Measurements from ENCODE around the gene KCNJ11.
A peak's percentile ranks its signal among the peaks of the same experiment; 100 is the strongest.

KCNJ11 gene

DNA sequence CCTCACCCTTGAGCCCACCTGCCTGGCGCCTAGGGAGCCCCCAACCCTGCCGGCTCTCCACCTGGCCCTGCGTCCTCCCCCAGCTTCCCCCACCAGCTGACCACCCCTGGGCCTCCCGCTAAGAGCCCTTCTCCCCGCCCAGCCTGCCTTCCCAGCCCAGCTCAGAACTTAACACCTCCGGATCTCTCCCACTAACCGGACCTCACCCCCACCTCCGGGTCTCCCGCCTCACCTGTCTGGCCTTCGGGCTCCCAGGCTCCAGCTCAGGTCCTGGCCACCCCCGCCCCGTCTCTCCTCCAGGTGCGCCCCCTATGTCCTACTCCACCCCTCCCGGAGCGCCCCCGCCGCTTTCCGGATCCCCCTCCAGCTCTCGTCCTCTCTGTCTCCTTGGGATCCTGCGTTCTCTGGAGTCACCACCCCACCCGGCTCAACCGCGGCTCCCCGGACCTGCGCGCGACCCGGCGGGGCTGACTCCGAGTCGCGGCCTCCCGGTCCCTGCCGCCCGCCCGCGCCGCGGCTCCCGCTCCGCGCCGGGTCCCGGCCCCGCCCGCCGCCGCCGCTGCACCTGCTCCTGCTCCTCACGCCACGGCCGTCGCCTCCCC, at the start of gene KCNJ11:
Gene KCNJ11 (minus strand): TSS at position 51 of the 602 bp plus-strand sequence. CDS start 568 bp downstream, outside the sequence.
- H3K27me3 ChIP-seq = peaks cover 44% of the 10 kb centered on the region
- peak within 1 kb of the TSS; percentile 47 to 65 for H3K4me3 ChIP-seq (ENCODE audit: low read depth in 1 of 2, low read length in 1 of 2)
- no peaks in the 10 kb centered on the region for H3K9me3 ChIP-seq
- no peak within 1 kb of the TSS for H3K27ac ChIP-seq
- TF ChIP-seq, protein P1, sequence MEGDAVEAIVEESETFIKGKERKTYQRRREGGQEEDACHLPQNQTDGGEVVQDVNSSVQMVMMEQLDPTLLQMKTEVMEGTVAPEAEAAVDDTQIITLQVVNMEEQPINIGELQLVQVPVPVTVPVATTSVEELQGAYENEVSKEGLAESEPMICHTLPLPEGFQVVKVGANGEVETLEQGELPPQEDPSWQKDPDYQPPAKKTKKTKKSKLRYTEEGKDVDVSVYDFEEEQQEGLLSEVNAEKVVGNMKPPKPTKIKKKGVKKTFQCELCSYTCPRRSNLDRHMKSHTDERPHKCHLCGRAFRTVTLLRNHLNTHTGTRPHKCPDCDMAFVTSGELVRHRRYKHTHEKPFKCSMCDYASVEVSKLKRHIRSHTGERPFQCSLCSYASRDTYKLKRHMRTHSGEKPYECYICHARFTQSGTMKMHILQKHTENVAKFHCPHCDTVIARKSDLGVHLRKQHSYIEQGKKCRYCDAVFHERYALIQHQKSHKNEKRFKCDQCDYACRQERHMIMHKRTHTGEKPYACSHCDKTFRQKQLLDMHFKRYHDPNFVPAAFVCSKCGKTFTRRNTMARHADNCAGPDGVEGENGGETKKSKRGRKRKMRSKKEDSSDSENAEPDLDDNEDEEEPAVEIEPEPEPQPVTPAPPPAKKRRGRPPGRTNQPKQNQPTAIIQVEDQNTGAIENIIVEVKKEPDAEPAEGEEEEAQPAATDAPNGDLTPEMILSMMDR (IDR thresholded peaks at IDR 0.05) = no peak
- no peaks in the 10 kb centered on the region for H3K36me3 ChIP-seq
- H3K4me1 ChIP-seq (ENCODE audit: control insufficient read depth in 1 of 2, insufficient read depth in 1 of 2, low read depth in 1 of 2, low read length in 1 of 2) = peaks cover 8 to 12% of the 10 kb centered on the region in 2 experiments

DNA sequence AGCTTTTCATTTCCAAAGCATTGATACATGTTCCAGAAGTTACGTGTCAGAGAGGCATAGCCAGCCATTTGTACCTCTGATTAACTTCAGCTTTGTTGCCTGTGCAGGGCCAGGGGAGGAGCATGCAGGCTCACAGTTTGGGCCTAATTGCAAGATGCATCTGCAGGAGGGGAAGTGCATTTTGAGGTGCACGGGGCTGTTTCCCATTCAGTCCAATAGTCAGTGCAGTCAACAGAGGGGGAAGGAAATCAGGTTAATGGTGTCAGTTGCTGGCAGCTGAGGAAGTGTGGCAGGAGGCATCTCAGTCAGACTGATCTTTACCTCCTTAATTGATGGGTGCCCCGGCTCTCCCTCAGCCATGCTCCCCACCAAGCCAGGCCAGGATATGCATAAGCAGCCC, 48.9 kb upstream of the KCNJ11 start:
- no peaks in the 10 kb centered on the region for H3K27me3 ChIP-seq
- no peaks in the 10 kb centered on the region for H3K36me3 ChIP-seq
- TF ChIP-seq, protein P1 (IDR thresholded peaks at IDR 0.05) = no peak
- no peak overlapping the region for H3K27ac ChIP-seq
- H3K4me1 ChIP-seq (ENCODE audit: control insufficient read depth in 1 of 2, insufficient read depth in 1 of 2, low read depth in 1 of 2, low read length in 1 of 2) = no peaks in the 10 kb centered on the region
- H3K4me3 ChIP-seq (ENCODE audit: low read depth in 1 of 2, low read length in 1 of 2) = no peak overlapping the region
- H3K9me3 ChIP-seq = no peaks in the 10 kb centered on the region

DNA sequence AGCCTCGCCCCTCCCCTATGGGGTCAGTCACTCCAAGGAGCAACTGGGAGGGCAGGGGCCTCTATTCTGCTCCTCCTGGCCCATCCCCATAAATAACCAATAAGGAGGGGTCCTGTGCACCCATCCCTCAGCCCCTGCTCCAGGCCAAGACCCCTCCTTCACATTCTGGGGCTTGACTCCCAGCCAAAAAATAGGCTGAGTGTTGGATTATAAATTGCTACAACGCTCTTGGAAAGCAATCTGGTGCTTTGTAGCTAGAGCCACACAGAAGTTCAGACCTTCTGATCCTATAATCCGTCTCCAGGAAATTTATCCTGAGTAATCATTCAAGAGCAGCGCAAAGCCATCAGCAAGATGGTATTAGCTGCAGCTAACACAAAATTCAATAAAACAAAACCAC, 45.6 kb upstream of the KCNJ11 start:
- TF ChIP-seq, protein P1 (IDR thresholded peaks at IDR 0.05) = no peak
- Histone ChIP-seq H3K4me3 (ENCODE audit: low read depth in 1 of 2, low read length in 1 of 2) (no peak overlapping the region), H3K9me3 (no peaks in the 10 kb centered on the region), H3K27me3 (no peaks in the 10 kb centered on the region), H3K4me1 (ENCODE audit: control insufficient read depth in 1 of 2, insufficient read depth in 1 of 2, low read depth in 1 of 2, low read length in 1 of 2) (no peaks in the 10 kb centered on the region), H3K36me3 (no peaks in the 10 kb centered on the region), H3K27ac (no peak overlapping the region)

DNA sequence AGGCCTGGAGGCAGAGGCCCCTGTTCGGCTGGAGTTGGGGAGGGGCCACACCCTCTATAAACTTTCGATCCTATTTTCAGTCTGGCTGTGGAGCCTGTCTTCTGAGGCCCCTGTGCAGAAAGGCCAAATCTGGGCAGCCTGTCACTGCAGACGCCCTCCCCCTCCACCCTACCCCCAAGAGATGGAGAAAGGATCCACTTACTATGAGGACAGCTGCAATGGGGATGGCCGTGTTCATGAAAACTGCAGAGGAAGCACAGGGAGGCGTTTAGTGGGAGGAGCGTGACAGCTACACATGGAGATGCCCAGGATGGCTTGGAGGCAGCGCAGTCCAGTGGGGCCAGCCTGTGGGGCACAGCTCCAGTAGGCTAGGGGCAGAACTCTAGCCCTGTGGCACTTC, 43.5 kb upstream of the KCNJ11 start:
- TF ChIP-seq, protein P1 (IDR thresholded peaks at IDR 0.05) = no peak
- no peaks in the 10 kb centered on the region for H3K27me3 ChIP-seq
- H3K4me3 ChIP-seq (ENCODE audit: low read depth in 1 of 2, low read length in 1 of 2) = no peak overlapping the region
- H3K36me3 ChIP-seq = no peaks in the 10 kb centered on the region
- H3K4me1 ChIP-seq (ENCODE audit: control insufficient read depth in 1 of 2, insufficient read depth in 1 of 2, low read depth in 1 of 2, low read length in 1 of 2) = no peaks in the 10 kb centered on the region
- H3K9me3 ChIP-seq = no peaks in the 10 kb centered on the region
- no peak overlapping the region for H3K27ac ChIP-seq

DNA sequence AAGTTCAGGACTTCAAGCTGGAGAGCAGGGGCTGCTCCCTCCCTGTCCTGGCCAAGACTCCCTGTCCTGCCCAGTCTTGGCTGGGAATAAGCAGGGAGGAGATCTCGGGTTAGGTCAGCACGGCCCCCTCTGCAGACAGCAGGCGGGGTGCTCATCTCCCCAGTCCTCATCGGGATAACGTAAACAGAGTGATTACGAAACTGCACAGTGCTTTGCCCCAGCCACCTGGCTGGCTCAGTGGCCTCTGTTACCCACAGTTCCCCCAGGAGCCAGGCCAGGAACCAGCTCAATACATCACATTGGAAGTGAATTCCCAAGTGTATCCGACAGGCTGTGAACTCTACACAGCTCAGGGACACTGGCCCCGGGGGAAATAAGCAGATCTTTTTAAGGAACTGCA, 42.7 kb upstream of the KCNJ11 start:
- H3K27me3 ChIP-seq = no peaks in the 10 kb centered on the region
- TF ChIP-seq, protein P1 (IDR thresholded peaks at IDR 0.05) = no peak

More for the DNA sequence above, 42.7 kb upstream of the KCNJ11 start:
- H3K9me3 ChIP-seq = no peaks in the 10 kb centered on the region
- H3K36me3 ChIP-seq = no peaks in the 10 kb centered on the region
- H3K4me3 ChIP-seq (ENCODE audit: low read depth in 1 of 2, low read length in 1 of 2) = no peak overlapping the region
- peaks cover 0 to 5% of the 10 kb centered on the region in 2 experiments for H3K4me1 ChIP-seq (ENCODE audit: control insufficient read depth in 1 of 2, insufficient read depth in 1 of 2, low read depth in 1 of 2, low read length in 1 of 2)
- no peak overlapping the region for H3K27ac ChIP-seq

Data from neutrophil (primary cell).